Loucy (cell line): ENCODE results near the gene USP47.
A peak's percentile ranks its signal among the peaks of the same experiment; 100 is the strongest.

Experiments
- H2AFZ ChIP-seq: fragments of 200-600 bp; sonication (generic); 2 replicates; pipeline ENCODE4 v1.6.0; 2016; ENCODE audit warnings: antibody characterized with exemption, mild to moderate bottlenecking, low read length, moderate library complexity
- H3F3A ChIP-seq: fragments of 200-600 bp; 2 replicates; pipeline ENCODE4 v1.6.0; 2016; ENCODE audit warnings: antibody characterized with exemption, low read depth, mild to moderate bottlenecking
- H3K27me3 ChIP-seq: fragments of 200-600 bp; sonication (generic); 2 replicates; pipeline ENCODE4 v1.6.1; 2014; ENCODE audit warnings: low read length, mild to moderate bottlenecking; ENCODE audit not compliant: insufficient read depth, poor library complexity, severe bottlenecking
- H3K36me3 ChIP-seq: fragments of 200-600 bp; sonication (generic); 2 replicates; pipeline ENCODE4 v1.6.1; 2016; ENCODE audit warnings: low read length; ENCODE audit not compliant: insufficient read depth
- H3K4me1 ChIP-seq: fragments of 200-600 bp; sonication (generic); 2 replicates; pipeline ENCODE4 v1.5.1; 2014; ENCODE audit warnings: low read length, mild to moderate bottlenecking; ENCODE audit not compliant: insufficient read depth, poor library complexity, severe bottlenecking
- H3K4me2 ChIP-seq: fragments of 200-600 bp; sonication (generic); 2 replicates; pipeline ENCODE4 v1.6.0; 2014; ENCODE audit warnings: antibody characterized with exemption, low read length, low read depth, mild to moderate bottlenecking; ENCODE audit not compliant: poor library complexity, severe bottlenecking
- H3K4me3 ChIP-seq: fragments of 200-600 bp; sonication (generic); 2 replicates; pipeline ENCODE4 v1.5.1; 2014; ENCODE audit warnings: low read length, mild to moderate bottlenecking, mixed read lengths; ENCODE audit not compliant: poor library complexity, severe bottlenecking
- H3K79me2 ChIP-seq: fragments of 200-600 bp; sonication (generic); 2 replicates; pipeline ENCODE4 v1.6.1; 2014; ENCODE audit warnings: low read length; ENCODE audit not compliant: insufficient read depth
- H3K9ac ChIP-seq: fragments of 200-600 bp; sonication (generic); 2 replicates; pipeline ENCODE4 v1.6.0; 2014; ENCODE audit warnings: mild to moderate bottlenecking, low read depth, low read length, moderate library complexity; ENCODE audit not compliant: poor library complexity, severe bottlenecking
- H3K9me2 ChIP-seq: fragments of 200-600 bp; sonication (generic); replicated peaks from 2 replicates; pipeline ENCODE4 v1.6.1; 2016; ENCODE audit warnings: low read depth, low read length, mixed read lengths
- H3K9me3 ChIP-seq: fragments of 200-600 bp; sonication (generic); 2 replicates; pipeline ENCODE4 v1.6.1; 2014; ENCODE audit warnings: mild to moderate bottlenecking, antibody characterized with exemption, low read length, low read depth; ENCODE audit not compliant: insufficient read depth
- H4K20me1 ChIP-seq: fragments of 200-600 bp; sonication (generic); 2 replicates; pipeline ENCODE4 v1.6.0; 2014; ENCODE audit warnings: antibody characterized with exemption, low read length, mild to moderate bottlenecking; ENCODE audit not compliant: insufficient read depth, poor library complexity, severe bottlenecking
- EZH2phosphoT487 ChIP-seq: fragments of 200-600 bp; IDR thresholded peaks from 2 replicates; pipeline ENCODE4 v1.6.1; 2018; ENCODE audit warnings: antibody characterized with exemption, mild to moderate bottlenecking, moderate library complexity, borderline replicate concordance
- TF ChIP-seq, protein P1 (sequence below): fragments of 200-600 bp; sonication (generic); conservative IDR thresholded peaks from 2 replicates; pipeline ENCODE4 v1.5.1; 2014; ENCODE audit warnings: mild to moderate bottlenecking, antibody characterized with exemption, low read length

USP47 gene

DNA sequence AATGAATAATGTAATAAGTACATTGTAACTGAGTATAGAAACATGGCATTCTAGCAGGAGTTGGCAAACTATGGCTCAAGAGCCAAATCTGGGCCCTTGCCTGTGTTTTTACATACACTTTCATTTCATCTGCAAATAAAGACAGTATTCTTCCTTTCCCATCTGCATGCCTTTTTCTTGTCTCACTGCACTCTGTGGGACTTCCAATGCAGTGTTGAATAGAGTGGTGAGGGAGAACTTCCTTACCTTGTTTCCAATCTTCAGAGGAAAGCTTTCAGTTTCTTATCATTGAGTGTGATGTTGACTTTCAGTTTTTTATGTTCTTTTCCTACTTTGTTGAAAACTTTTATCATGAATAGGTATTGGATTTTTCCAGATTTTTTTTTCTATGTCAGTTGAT, 82.1 kb downstream of the USP47 start:
- Histone ChIP-seq H3K36me3 (peaks cover 8% of the 10 kb centered on the region; the same call in 1 of the 2 replicates), H3K9ac (no peak overlapping the region), H3K27me3 (no peaks in the 10 kb centered on the region)

DNA sequence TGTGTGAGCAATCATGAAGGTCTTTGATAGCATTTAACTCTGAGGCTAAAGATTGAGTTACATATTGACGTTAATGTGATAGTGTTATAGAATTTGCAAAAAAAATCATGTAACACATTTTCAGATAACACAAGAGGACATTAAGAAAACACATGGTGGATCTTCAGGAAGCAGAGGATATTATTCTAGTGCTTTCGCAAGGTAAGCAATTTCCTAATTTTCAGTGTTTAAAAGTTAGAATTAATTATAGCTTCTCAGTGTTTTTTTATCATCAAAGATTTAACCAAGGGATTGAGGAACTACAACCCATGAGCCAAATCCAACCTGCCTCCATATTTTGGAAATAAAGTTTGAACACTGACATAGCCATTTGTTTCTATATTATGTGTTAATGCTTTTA, 88.1 kb downstream of the USP47 start:
- Histone ChIP-seq H3K36me3 (peaks cover 36% of the 10 kb centered on the region; the same call in 1 of the 2 replicates), H3K4me2 (no peak overlapping the region), H3K4me1 (no peaks in the 10 kb centered on the region), H3F3A (no peaks in the 10 kb centered on the region), H3K79me2 (no peaks in the 10 kb centered on the region), H4K20me1 (no peaks in the 10 kb centered on the region), H3K9ac (no peak overlapping the region), H3K9me3 (no peaks in the 10 kb centered on the region), H2AFZ (no peak overlapping the region), H3K27me3 (no peaks in the 10 kb centered on the region), H3K4me3 (no peak overlapping the region), H3K9me2 (no peaks in the 10 kb centered on the region)
- no peak for TF ChIP-seq EZH2phosphoT487
- TF ChIP-seq, protein P1, sequence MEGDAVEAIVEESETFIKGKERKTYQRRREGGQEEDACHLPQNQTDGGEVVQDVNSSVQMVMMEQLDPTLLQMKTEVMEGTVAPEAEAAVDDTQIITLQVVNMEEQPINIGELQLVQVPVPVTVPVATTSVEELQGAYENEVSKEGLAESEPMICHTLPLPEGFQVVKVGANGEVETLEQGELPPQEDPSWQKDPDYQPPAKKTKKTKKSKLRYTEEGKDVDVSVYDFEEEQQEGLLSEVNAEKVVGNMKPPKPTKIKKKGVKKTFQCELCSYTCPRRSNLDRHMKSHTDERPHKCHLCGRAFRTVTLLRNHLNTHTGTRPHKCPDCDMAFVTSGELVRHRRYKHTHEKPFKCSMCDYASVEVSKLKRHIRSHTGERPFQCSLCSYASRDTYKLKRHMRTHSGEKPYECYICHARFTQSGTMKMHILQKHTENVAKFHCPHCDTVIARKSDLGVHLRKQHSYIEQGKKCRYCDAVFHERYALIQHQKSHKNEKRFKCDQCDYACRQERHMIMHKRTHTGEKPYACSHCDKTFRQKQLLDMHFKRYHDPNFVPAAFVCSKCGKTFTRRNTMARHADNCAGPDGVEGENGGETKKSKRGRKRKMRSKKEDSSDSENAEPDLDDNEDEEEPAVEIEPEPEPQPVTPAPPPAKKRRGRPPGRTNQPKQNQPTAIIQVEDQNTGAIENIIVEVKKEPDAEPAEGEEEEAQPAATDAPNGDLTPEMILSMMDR: no peak

More for the DNA sequence above, 82.1 kb downstream of the USP47 start:
- no peaks in the 10 kb centered on the region for H3F3A ChIP-seq
- no peaks in the 10 kb centered on the region for H3K9me3 ChIP-seq
- no peak overlapping the region for H3K4me3 ChIP-seq
- no peak overlapping the region for H3K4me2 ChIP-seq
- H3K4me1 ChIP-seq: no peaks in the 10 kb centered on the region
- H3K9me2 ChIP-seq: no peaks in the 10 kb centered on the region
- no peak for TF ChIP-seq EZH2phosphoT487
- TF ChIP-seq, protein P1: no peak
- no peak overlapping the region for H2AFZ ChIP-seq
- no peaks in the 10 kb centered on the region for H3K79me2 ChIP-seq
- no peaks in the 10 kb centered on the region for H4K20me1 ChIP-seq

DNA sequence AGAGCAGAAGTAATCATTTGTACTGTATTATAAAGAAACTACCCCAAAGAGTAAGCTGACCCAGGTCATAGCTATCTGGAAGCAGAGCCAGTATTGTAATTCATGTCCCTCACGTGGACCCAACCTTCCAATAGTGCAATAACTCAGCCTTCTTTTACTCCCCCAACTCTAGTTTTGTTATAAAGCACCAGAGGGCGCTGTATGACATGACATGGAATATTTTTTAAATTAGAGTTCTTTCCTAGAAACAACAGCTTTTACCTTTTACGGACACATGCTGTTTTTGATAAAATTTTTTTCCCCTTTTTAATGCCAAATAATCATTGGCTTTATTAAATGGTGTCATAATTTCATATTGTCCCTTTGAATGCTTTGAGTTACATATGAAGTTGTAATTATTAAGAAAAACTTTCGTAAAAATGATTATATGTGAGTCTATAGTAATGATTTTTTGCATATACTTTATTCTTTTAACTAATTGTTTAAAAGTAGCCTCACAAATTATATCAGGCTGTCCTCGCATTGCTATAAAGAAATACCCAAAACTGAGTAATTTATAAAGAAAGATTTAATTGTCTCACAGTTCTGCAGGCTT, 89.8 kb downstream of the USP47 start:
- Histone ChIP-seq H3K36me3 (peaks cover 47% of the 10 kb centered on the region; the same call in 1 of the 2 replicates), H3K9me2 (no peaks in the 10 kb centered on the region), H3K27me3 (no peaks in the 10 kb centered on the region), H3K79me2 (no peaks in the 10 kb centered on the region), H3K9ac (no peak overlapping the region), H3K4me1 (no peaks in the 10 kb centered on the region), H2AFZ (no peak overlapping the region), H3K9me3 (no peaks in the 10 kb centered on the region), H3K4me2 (no peak overlapping the region), H4K20me1 (no peaks in the 10 kb centered on the region), H3F3A (no peaks in the 10 kb centered on the region), H3K4me3 (no peak overlapping the region)
- TF ChIP-seq, protein P1: peak; percentile 86
- TF ChIP-seq EZH2phosphoT487: no peak
